Measurements from ENCODE around the gene GPR35. TPM values are rescaled to one million over a fixed set of nuclear protein-coding genes. Genes with fewer than 3 reads are reported as not detected.
A peak's percentile ranks its signal among the peaks of the same experiment; 100 is the strongest.

The GPR35 gene
- total RNA-seq, 4 donors from 2014 or later: 91.1 to 244 (median 136) TPM

DNA sequence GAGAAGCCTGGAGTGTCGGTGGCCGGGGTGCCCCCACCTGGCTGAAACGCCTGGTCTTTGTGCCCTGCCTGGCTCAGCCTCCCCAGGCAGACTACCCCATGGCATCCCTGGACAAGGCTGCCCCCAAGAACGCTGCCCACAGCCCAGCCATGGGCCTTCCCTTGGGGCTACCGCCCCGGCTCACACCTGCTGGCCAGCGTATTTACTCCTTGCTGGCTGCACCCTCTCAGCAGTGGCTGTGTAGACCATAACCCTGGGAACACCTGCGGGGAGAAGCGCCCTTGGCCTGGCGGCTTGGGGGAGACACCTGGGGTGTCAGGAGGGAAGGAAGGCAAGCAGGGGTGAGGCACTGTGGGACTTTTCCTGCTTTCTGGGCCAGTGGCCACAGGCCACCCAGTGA lies 21.4 kb upstream of the GPR35 start:
- TF ChIP-seq POLR2AphosphoS5 (IDR thresholded peaks at IDR 0.05) (no peak), EP300 (IDR thresholded peaks at IDR 0.05; ENCODE audit: low read depth) (no peak), POLR2A (IDR thresholded peaks at IDR 0.05) (no peak)
- TF ChIP-seq, protein P1, sequence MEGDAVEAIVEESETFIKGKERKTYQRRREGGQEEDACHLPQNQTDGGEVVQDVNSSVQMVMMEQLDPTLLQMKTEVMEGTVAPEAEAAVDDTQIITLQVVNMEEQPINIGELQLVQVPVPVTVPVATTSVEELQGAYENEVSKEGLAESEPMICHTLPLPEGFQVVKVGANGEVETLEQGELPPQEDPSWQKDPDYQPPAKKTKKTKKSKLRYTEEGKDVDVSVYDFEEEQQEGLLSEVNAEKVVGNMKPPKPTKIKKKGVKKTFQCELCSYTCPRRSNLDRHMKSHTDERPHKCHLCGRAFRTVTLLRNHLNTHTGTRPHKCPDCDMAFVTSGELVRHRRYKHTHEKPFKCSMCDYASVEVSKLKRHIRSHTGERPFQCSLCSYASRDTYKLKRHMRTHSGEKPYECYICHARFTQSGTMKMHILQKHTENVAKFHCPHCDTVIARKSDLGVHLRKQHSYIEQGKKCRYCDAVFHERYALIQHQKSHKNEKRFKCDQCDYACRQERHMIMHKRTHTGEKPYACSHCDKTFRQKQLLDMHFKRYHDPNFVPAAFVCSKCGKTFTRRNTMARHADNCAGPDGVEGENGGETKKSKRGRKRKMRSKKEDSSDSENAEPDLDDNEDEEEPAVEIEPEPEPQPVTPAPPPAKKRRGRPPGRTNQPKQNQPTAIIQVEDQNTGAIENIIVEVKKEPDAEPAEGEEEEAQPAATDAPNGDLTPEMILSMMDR (IDR thresholded peaks at IDR 0.05): no peak
- peak; percentile 9 for DNase-seq
- in situ Hi-C loops (cut with MboI; ENCODE audit: low pct_ligation_motif_present in 1 of 4, low pct_unique_long_range_greater_than_20kb in 1 of 4, low sequenced_read_pairs in 3 of 4) (no loop called here), intact Hi-C loops (cut with DNase I; ENCODE audit: low total_unique reads) (no loop called here)
- Histone ChIP-seq H3K36me3 (no peaks in the 10 kb centered on the region), H3K4me1 (peaks cover 15 to 48% (median 26%) of the 10 kb centered on the region in 4 donors), H3K4me3 (no peak overlapping the region), H3K27ac (peak overlapping the region; percentile 89 to 92 (median 90)), H3K27me3 (no peaks in the 10 kb centered on the region), H3K9me3 (no peaks in the 10 kb centered on the region)
- WGBS, 2 donors (ENCODE audit: low coverage in 1 of 2): 60 to 85% methylated on average over 2 to 8 of the region's 10 CpGs

DNA sequence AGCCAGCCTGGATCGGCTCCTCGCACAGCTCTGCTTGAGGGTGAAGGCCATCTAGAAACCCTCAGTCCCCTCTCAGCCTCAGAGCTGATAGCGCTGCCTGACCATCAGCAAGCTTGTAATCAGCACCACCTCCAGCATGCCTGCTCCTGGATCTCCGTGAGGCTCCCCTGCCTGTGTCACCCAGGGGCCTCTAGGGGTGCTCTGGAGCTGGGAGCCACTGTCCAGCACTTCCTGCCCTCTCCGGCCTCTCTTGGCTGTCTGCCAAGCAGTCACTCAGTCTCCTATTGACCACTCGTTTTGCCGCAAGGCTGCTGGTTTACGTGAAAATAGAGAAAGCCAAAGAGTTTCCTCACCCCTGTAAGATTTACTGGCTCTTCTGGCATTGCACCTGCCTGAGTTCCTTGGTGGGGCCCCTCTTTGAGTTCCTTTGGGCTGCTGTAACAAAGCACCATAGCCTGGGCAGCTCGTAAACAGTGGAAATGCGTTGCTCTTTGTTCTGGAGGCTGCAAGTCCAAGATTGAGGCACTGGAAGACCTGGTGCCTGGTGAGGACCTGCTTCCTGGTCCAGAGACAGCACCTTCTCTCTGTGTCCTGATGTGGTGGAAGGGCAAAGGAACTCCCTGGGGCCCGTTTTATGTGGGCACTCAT lies 20.9 kb upstream of the GPR35 start:
- TF ChIP-seq EP300 (IDR thresholded peaks at IDR 0.05; ENCODE audit: low read depth): no peak
- TF ChIP-seq, protein P1 (IDR thresholded peaks at IDR 0.05): peak; percentile 47 to 80 (median 66)
- TF ChIP-seq POLR2AphosphoS5 (IDR thresholded peaks at IDR 0.05): peak in 1 of 3 donors; percentile 12
- no peak for TF ChIP-seq POLR2A (IDR thresholded peaks at IDR 0.05)
- Histone ChIP-seq H3K27me3 (no peaks in the 10 kb centered on the region), H3K36me3 (no peaks in the 10 kb centered on the region), H3K27ac (peak overlapping the region; percentile 89 to 92 (median 90)), H3K4me3 (peak overlapping the region in 1 of 4 donors; percentile 53), H3K9me3 (no peaks in the 10 kb centered on the region), H3K4me1 (peaks cover 15 to 54% (median 28%) of the 10 kb centered on the region in 4 donors)
- intact Hi-C loops (cut with DNase I; ENCODE audit: low total_unique reads): no loop called here
- WGBS, 2 donors (ENCODE audit: low coverage in 1 of 2): 32% methylated on average over 11 of the region's 11 CpGs; no CpG with 5 or more reads in 1 of the 2 donors
- in situ Hi-C loops (cut with MboI; ENCODE audit: low pct_ligation_motif_present in 1 of 4, low pct_unique_long_range_greater_than_20kb in 1 of 4, low sequenced_read_pairs in 3 of 4): no loop called here
- peak; percentile 82 for DNase-seq

DNA sequence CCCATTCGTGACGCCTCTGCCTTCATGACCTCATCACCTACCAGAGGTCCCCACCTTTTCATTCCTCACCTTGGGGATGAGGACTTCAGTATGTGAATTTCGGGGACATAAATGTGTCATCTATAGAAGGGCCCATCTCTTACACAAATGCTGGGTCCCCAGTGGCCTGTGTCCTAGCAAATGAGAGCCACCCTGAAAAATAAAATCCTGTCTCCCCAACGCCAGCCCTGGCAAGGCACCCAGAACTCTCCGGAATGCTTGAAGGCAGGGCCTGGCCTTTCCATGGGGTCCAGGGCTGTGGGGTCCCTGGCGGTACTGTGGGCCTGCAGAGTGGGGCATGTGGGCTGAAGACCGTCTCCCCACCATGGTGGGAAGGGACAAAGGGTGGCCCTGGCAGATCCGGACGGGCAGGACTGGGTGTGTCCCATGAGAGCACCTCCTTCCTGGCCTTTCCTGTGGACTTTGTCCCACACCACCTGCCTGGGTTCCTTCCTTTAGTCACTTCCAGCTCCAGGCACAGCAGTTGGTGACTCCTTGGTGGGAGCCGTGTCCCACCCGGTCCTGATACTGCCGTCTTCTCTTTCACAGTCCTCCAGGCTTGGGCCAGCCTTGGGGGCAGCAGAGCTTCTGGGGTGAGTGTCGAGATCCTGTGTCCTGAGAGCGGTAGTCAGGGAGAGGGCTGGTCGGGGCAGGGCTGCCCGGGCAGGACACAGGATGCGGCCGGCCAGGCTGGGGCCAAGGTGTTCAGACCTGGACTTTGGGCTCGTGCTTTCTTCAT lies 20.2 kb upstream of the GPR35 start:
- Histone ChIP-seq H3K9me3 (no peaks in the 10 kb centered on the region), H3K27me3 (no peaks in the 10 kb centered on the region), H3K4me1 (peaks cover 15 to 54% (median 28%) of the 10 kb centered on the region in 4 donors), H3K36me3 (no peaks in the 10 kb centered on the region), H3K27ac (peak overlapping the region; percentile 89 to 92 (median 90)), H3K4me3 (peak overlapping the region in 3 of 4 donors; percentile 39 to 53 (median 43))
- TF ChIP-seq, protein P1 (IDR thresholded peaks at IDR 0.05): no peak
- no peak for TF ChIP-seq EP300 (IDR thresholded peaks at IDR 0.05; ENCODE audit: low read depth)
- peak; percentile 74 to 97 (median 93) for TF ChIP-seq POLR2AphosphoS5 (IDR thresholded peaks at IDR 0.05)
- TF ChIP-seq POLR2A (IDR thresholded peaks at IDR 0.05): peak; percentile 95
- peak; percentile 88 for DNase-seq
- in situ Hi-C loops (cut with MboI; ENCODE audit: low pct_ligation_motif_present in 1 of 4, low pct_unique_long_range_greater_than_20kb in 1 of 4, low sequenced_read_pairs in 3 of 4): no loop called here
- 40 to 54% methylated on average over 1 to 19 of the region's 19 CpGs for WGBS, 2 donors (ENCODE audit: low coverage in 1 of 2)
- intact Hi-C loops (cut with DNase I; ENCODE audit: low total_unique reads): no loop called here
